Mesendoderm (in vitro differentiated cells): ENCODE measurements around the gene BCL10.
"Not testable (repeated sequence)": the region's sequence is repeated elsewhere in the genome, so short reads cannot be mapped to it uniquely, and the experiment has no call there.

Source experiments
- DNase-seq: peaks from one replicate; pipeline ENCODE4 v3.0.0; 2013
- H2AK5ac ChIP-seq: 2 replicates; pipeline ENCODE4 v1.6.1; 2013; ENCODE audit warnings: low read length, inconsistent platforms
- H2BK120ac ChIP-seq: 2 replicates; pipeline ENCODE4 v1.6.1; 2013; ENCODE audit warnings: low read depth, mild to moderate bottlenecking, low read length, moderate library complexity, mixed read lengths
- H2BK15ac ChIP-seq: replicated peaks from 2 replicates; pipeline ENCODE4 v1.6.1; 2013; ENCODE audit warnings: low read depth, mild to moderate bottlenecking, moderate library complexity
- H2BK5ac ChIP-seq: 2 replicates; pipeline ENCODE4 v1.6.1; 2013; ENCODE audit warnings: low read length, inconsistent platforms
- H3K18ac ChIP-seq: 2 replicates; pipeline ENCODE4 v1.6.1; 2013; ENCODE audit warnings: mild to moderate bottlenecking, low read length, mixed read lengths
- H3K23ac ChIP-seq: one replicate; pipeline ENCODE4 v1.6.1; 2013; ENCODE audit warnings: low read length
- H3K27ac ChIP-seq: 2 replicates; pipeline ENCODE4 v1.5.1; 2013; ENCODE audit warnings: low read depth, mild to moderate bottlenecking, inconsistent platforms, low read length, moderate library complexity
- H3K27me3 ChIP-seq: 2 replicates; pipeline ENCODE4 v1.6.1; 2013; ENCODE audit warnings: low read length, control low read depth, mild to moderate bottlenecking, inconsistent platforms; ENCODE audit not compliant: insufficient read depth, poor library complexity
- H3K36me3 ChIP-seq: 2 replicates; pipeline ENCODE4 v1.6.1; 2013; ENCODE audit warnings: low read length, inconsistent platforms; ENCODE audit not compliant: control insufficient read depth, insufficient read depth
- H3K4ac ChIP-seq: one replicate; pipeline ENCODE4 v1.6.1; 2013; ENCODE audit warnings: low read depth, mild to moderate bottlenecking, low read length, moderate library complexity
- H3K4me1 ChIP-seq: 2 replicates; pipeline ENCODE4 v1.6.1; 2013; ENCODE audit warnings: low read depth, low read length, inconsistent platforms; ENCODE audit not compliant: control insufficient read depth
- H3K4me2 ChIP-seq: 2 replicates; pipeline ENCODE4 v1.6.1; 2013; ENCODE audit warnings: low read length
- H3K4me3 ChIP-seq: 2 replicates; pipeline ENCODE4 v1.5.1; 2013; ENCODE audit warnings: mild to moderate bottlenecking, low read length
- H3K56ac ChIP-seq: one replicate; pipeline ENCODE4 v1.6.1; 2013; ENCODE audit warnings: low read length
- H3K79me1 ChIP-seq: 2 replicates; pipeline ENCODE4 v1.6.1; 2013; ENCODE audit warnings: low read length, inconsistent platforms
- H3K79me2 ChIP-seq: 2 replicates; pipeline ENCODE4 v1.6.1; 2013; ENCODE audit warnings: mild to moderate bottlenecking, low read length; ENCODE audit not compliant: control insufficient read depth, insufficient read depth
- H3K9ac ChIP-seq: 2 replicates; pipeline ENCODE4 v1.6.1; 2013; ENCODE audit warnings: low read length, inconsistent platforms
- H4K5ac ChIP-seq: one replicate; pipeline ENCODE4 v1.6.1; 2013; ENCODE audit warnings: low read length
- H4K8ac ChIP-seq: one replicate; pipeline ENCODE4 v1.6.1; 2013; ENCODE audit warnings: low read depth, mild to moderate bottlenecking, control low read depth, low read length, moderate library complexity
- WGBS: extraction: QIAGEN DNeasy Blood & Tissue Kit; methylation state at CpG from one replicate; pipeline ENCODE4 v1.1.7; 2013; ENCODE audit warnings: low lambda C conversion rate, missing lambda C conversion rate; ENCODE audit not compliant: insufficient coverage; ENCODE audit errors: extremely low coverage; 5-methylcytosine and 5-hydroxymethylcytosine counted together

The BCL10 gene

DNA sequence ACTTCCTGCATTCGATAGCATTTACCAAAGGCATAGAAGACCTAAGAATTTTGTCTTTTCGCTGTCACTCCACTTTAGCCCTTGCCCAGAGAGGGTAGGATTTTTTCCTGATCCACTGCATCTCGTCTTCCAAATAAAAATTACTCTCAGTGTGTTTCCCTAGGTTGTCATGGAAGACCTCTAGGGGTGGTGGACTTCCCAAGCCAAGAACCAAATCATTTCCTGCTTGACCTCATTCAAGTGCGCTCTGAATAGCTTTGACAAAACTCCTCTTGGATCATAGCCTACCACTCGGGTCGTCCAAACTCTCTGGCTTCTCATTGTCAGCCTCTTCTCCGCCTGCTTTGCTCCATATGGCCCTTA is 16.5 kb downstream of the BCL10 start:
- Histone ChIP-seq H3K18ac (no peak overlapping the region), H3K79me1 (peaks cover 4% of the 10 kb centered on the region), H3K79me2 (peaks cover 12% of the 10 kb centered on the region), H3K36me3 (no peaks in the 10 kb centered on the region), H3K56ac (no peak overlapping the region), H3K23ac (no peak overlapping the region), H3K4ac (no peak overlapping the region), H2BK120ac (no peak overlapping the region), H3K9ac (peak overlapping the region; percentile 29), H3K4me3 (no peak overlapping the region), H2BK5ac (no peak overlapping the region), H3K4me2 (no peak overlapping the region), H4K8ac (no peak overlapping the region), H4K5ac (no peak overlapping the region), H3K27ac (no peak overlapping the region), H3K4me1 (no peaks in the 10 kb centered on the region), H3K27me3 (no peaks in the 10 kb centered on the region), H2BK15ac (no peak overlapping the region), H2AK5ac (no peak overlapping the region)
- no peak for DNase-seq
- WGBS = no CpG with 5 or more reads among the region's 7 CpGs

DNA sequence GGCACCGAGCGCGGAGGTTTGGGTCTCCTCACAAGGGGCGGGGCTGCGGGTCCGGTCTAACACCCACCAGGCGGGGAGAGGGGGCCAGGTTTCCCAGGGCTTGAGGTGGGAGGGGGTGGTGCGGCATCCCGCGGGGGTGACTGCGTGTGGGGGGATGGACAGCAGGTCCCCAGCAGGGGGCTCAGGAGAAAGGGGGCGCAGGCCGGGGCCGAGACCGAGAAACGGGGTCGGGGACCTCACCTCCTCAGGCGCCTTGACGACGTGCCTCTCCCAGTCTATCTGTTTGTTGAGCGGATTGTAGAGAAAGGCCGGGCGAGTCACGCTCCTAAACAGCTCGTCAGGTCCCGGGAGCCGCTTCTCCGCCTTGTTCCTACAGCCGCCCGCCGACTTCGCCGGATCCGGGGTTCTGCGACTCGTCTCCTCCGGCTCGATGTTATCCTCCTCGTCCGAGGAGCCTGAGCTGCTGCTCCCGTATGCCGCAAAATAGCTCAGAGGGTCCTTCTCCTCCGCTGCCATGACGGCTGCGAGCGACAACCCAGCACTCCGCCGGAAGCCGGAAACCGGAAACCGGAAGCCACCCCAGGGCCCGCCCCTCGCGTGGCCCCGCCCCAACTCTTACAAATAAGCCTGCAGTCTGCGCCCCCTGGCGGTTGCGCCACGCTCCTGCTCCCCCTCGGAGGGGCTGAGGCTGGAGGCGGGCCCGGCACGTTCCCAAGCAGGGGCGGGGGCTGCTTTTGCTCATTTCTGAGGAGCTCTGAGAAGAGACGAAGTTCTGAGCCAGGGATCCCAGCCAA is 17.1 kb downstream of the BCL10 start, which contains the start of gene C1orf52:
C1orf52 (minus strand) TSS at position 545 of the 794 bp plus-strand sequence; CDS start at position 516, 29 bp downstream.
- peak within 1 kb of the TSS; percentile 81 for H3K4me2 ChIP-seq
- H3K27me3 ChIP-seq = no peaks in the 10 kb centered on the region
- H3K18ac ChIP-seq = no peak within 1 kb of the TSS
- H4K8ac ChIP-seq = no peak within 1 kb of the TSS
- peaks cover 4% of the 10 kb centered on the region for H3K79me1 ChIP-seq
- no peak within 1 kb of the TSS for H2BK5ac ChIP-seq
- WGBS = no CpG with 5 or more reads among the region's 65 CpGs
- peak within 1 kb of the TSS; percentile 89 for H3K56ac ChIP-seq
- H3K27ac ChIP-seq = no peak within 1 kb of the TSS
- no peak within 1 kb of the TSS for H2AK5ac ChIP-seq
- H3K36me3 ChIP-seq = no peaks in the 10 kb centered on the region
- DNase-seq = peak; percentile 96
- peaks cover 12% of the 10 kb centered on the region for H3K79me2 ChIP-seq
- no peak within 1 kb of the TSS for H4K5ac ChIP-seq
- no peak within 1 kb of the TSS for H3K4ac ChIP-seq
- H2BK120ac ChIP-seq = no peak within 1 kb of the TSS
- H2BK15ac ChIP-seq = no peak within 1 kb of the TSS
- H3K9ac ChIP-seq = peak within 1 kb of the TSS; percentile 90
- H3K23ac ChIP-seq = peak within 1 kb of the TSS; percentile 15
- peak within 1 kb of the TSS; percentile 88 for H3K4me3 ChIP-seq
- H3K4me1 ChIP-seq = no peaks in the 10 kb centered on the region

GRCh38 chr1:85258536-85259117 is 17.8 kb downstream of the BCL10 start:
- Histone ChIP-seq H3K27ac (no peak overlapping the region), H4K5ac (no peak overlapping the region), H3K23ac (no peak overlapping the region), H3K79me2 (peaks cover 12% of the 10 kb centered on the region), H3K9ac (peak overlapping the region; percentile 90), H2BK120ac (no peak overlapping the region), H3K4me2 (peak overlapping the region; percentile 81), H2AK5ac (no peak overlapping the region), H3K18ac (no peak overlapping the region), H3K56ac (peak overlapping the region; percentile 89), H3K4me3 (peak overlapping the region; percentile 88), H3K36me3 (no peaks in the 10 kb centered on the region), H3K27me3 (no peaks in the 10 kb centered on the region), H2BK15ac (no peak overlapping the region), H3K4me1 (no peaks in the 10 kb centered on the region), H3K79me1 (peaks cover 4% of the 10 kb centered on the region), H2BK5ac (no peak overlapping the region), H3K4ac (no peak overlapping the region), H4K8ac (no peak overlapping the region)
- DNase-seq = peak; percentile 52
- WGBS = no CpG with 5 or more reads among the region's 19 CpGs

GRCh38 chr1:85249042-85249441 is 27.4 kb downstream of the BCL10 start:
- H2BK15ac ChIP-seq, H3K4me3 ChIP-seq, H3K4me1 ChIP-seq, H3K79me1 ChIP-seq, H4K5ac ChIP-seq, DNase-seq, H3K27me3 ChIP-seq, H3K4ac ChIP-seq, H3K23ac ChIP-seq, H3K79me2 ChIP-seq, H2BK5ac ChIP-seq, H3K36me3 ChIP-seq, H3K18ac ChIP-seq, H3K27ac ChIP-seq, H3K9ac ChIP-seq, H2AK5ac ChIP-seq, H3K56ac ChIP-seq, H2BK120ac ChIP-seq, H3K4me2 ChIP-seq, H4K8ac ChIP-seq: not testable (repeated sequence)
- whole genome bisulfite sequencing = no CpG with 5 or more reads among the region's 3 CpGs

- Histone ChIP-seq H2BK5ac (no peak overlapping the region), H3K56ac (no peak overlapping the region), H3K79me1 (no peaks in the 10 kb centered on the region), H4K5ac (no peak overlapping the region), H3K23ac (no peak overlapping the region), H3K79me2 (no peaks in the 10 kb centered on the region), H3K4me3 (no peak overlapping the region), H2BK15ac (no peak overlapping the region), H3K4me2 (no peak overlapping the region), H3K4me1 (no peaks in the 10 kb centered on the region), H3K18ac (no peak overlapping the region), H4K8ac (no peak overlapping the region), H2AK5ac (no peak overlapping the region), H3K4ac (no peak overlapping the region), H3K27me3 (no peaks in the 10 kb centered on the region), H2BK120ac (no peak overlapping the region), H3K36me3 (no peaks in the 10 kb centered on the region), H3K9ac (no peak overlapping the region), H3K27ac (no peak overlapping the region)
- no peak for DNase-seq
- no CpG with 5 or more reads among the region's 1 CpG for WGBS
Measured at GRCh38 chr1:85245891-85246290, 30.5 kb downstream of the BCL10 start.
